BJ (cell line): Measurements from ENCODE around the gene FBF1. TPM values are rescaled to one million over a fixed set of nuclear protein-coding genes. Genes with fewer than 3 reads are reported as not detected.

ENCODE experiments used
- CTCF ChIA-PET: fragments of 350-600 bp; formaldehyde crosslinking; extraction: SDS; loops from one replicate; lab custom pipeline; 2021; ENCODE audit warnings: antibody characterized with exemption, inconsistent platforms; lab: Yijun Ruan, JAX
- POLR2A ChIA-PET: fragments of 300-600 bp; sonication (Branson Sonifier 250); formaldehyde crosslinking; extraction: SDS; loops from one replicate; lab custom pipeline; 2021; ENCODE audit warnings: antibody characterized with exemption; lab: Charles Lee
- DNase-seq: peaks from one replicate; pipeline ENCODE4 v3.0.0-alpha.2; 2011; ENCODE audit warnings: low read depth
- H3K27me3 ChIP-seq: 2 replicates; pipeline ENCODE4 v1.6.0; 2011; ENCODE audit warnings: low read length; ENCODE audit not compliant: control insufficient read depth, insufficient read depth
- H3K36me3 ChIP-seq: 2 replicates; pipeline ENCODE4 v1.5.1; 2011; ENCODE audit warnings: low read length; ENCODE audit not compliant: control insufficient read depth, insufficient read depth
- H3K4me3 ChIP-seq: 2 replicates; pipeline ENCODE4 v1.5.1; 2011; ENCODE audit warnings: low read depth, mild to moderate bottlenecking, control low read depth, low read length
- polyA plus RNA-seq: library from polyadenylated mRNA; depleted of rRNA; stranded (reverse); fragments of >200 nt; gene quantifications from 2 replicates; pipeline ENCODE4 v1.2.3, GENCODE V29; 2011
- TF ChIP-seq, protein P1 (sequence below): IDR thresholded peaks from 2 replicates; pipeline ENCODE4 v1.5.1; 2011; ENCODE audit warnings: low read depth, mild to moderate bottlenecking, control low read depth, inconsistent platforms, low read length, moderate library complexity; ENCODE audit not compliant: insufficient read depth

The FBF1 gene
- polyA plus RNA-seq, 1 experiment: 4.8 TPM

- CTCF ChIA-PET: interaction anchor here (0.9 kb wide), 1 partner anchor 11 kb away, joined by 4 read pairs; the partner anchor contains the start of gene MRPL38
Measured at GRCh38 chr17:75915268-75915667, 25.6 kb downstream of the FBF1 start.

GRCh38 chr17:75914643-75915267 lies 26.1 kb downstream of the FBF1 start:
- no peak overlapping the region for H3K4me3 ChIP-seq
- ChIA-PET POLR2A (no interaction called here), CTCF (interaction anchor here (0.9 kb wide), 1 partner anchor 11 kb away, joined by 4 read pairs; the partner anchor contains the start of gene MRPL38)
- H3K27me3 ChIP-seq: no peaks in the 10 kb centered on the region
- H3K36me3 ChIP-seq: peaks cover 3% of the 10 kb centered on the region; the same call in 1 of the 2 replicates
- DNase-seq: no peak
- TF ChIP-seq, protein P1, sequence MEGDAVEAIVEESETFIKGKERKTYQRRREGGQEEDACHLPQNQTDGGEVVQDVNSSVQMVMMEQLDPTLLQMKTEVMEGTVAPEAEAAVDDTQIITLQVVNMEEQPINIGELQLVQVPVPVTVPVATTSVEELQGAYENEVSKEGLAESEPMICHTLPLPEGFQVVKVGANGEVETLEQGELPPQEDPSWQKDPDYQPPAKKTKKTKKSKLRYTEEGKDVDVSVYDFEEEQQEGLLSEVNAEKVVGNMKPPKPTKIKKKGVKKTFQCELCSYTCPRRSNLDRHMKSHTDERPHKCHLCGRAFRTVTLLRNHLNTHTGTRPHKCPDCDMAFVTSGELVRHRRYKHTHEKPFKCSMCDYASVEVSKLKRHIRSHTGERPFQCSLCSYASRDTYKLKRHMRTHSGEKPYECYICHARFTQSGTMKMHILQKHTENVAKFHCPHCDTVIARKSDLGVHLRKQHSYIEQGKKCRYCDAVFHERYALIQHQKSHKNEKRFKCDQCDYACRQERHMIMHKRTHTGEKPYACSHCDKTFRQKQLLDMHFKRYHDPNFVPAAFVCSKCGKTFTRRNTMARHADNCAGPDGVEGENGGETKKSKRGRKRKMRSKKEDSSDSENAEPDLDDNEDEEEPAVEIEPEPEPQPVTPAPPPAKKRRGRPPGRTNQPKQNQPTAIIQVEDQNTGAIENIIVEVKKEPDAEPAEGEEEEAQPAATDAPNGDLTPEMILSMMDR: no peak

More at GRCh38 chr17:75915268-75915667, 25.6 kb downstream of the FBF1 start:
- no peak for DNase-seq
- H3K36me3 ChIP-seq: peaks cover 3% of the 10 kb centered on the region; the same call in 1 of the 2 replicates
- POLR2A ChIA-PET: no interaction called here
- H3K27me3 ChIP-seq: no peaks in the 10 kb centered on the region
- no peak overlapping the region for H3K4me3 ChIP-seq
- TF ChIP-seq, protein P1: no peak

- ChIA-PET POLR2A (no interaction called here), CTCF (interaction anchor here (12.0 kb wide), 1 partner anchor 92 kb away, joined by 264 read pairs; the partner anchor contains the start of gene CDK3)
- TF ChIP-seq, protein P1: no peak
- Histone ChIP-seq H3K4me3 (no peak overlapping the region), H3K36me3 (peaks cover 3% of the 10 kb centered on the region; the same call in 1 of the 2 replicates), H3K27me3 (no peaks in the 10 kb centered on the region)
- no peak for DNase-seq
Measured at GRCh38 chr17:75913537-75914210, 27.2 kb downstream of the FBF1 start.

- DNase-seq: no peak
- peaks cover 3% of the 10 kb centered on the region; the same call in 1 of the 2 replicates for H3K36me3 ChIP-seq
- ChIA-PET POLR2A (no interaction called here), CTCF (interaction anchor here (0.8 to 12.0 kb wide), 6 partner anchors 10 to 392 kb away, joined by 3 to 264 read pairs (median 4); partner anchors contain the start of gene CDK3)
- H3K4me3 ChIP-seq: no peak overlapping the region
- TF ChIP-seq, protein P1: no peak
- H3K27me3 ChIP-seq: no peaks in the 10 kb centered on the region
Measured at GRCh38 chr17:75910699-75911098, 30.1 kb downstream of the FBF1 start.

- no peak for DNase-seq
- POLR2A ChIA-PET: interaction anchor here (0.6 to 1.0 kb wide), 2 partner anchors 10 to 130 kb away, joined by 3 to 5 read pairs; no protein-coding TSS in a partner anchor
- no peak overlapping the region for H3K4me3 ChIP-seq
- H3K36me3 ChIP-seq: peaks cover 3% of the 10 kb centered on the region; the same call in 1 of the 2 replicates
- no peaks in the 10 kb centered on the region for H3K27me3 ChIP-seq
- TF ChIP-seq, protein P1: no peak
- CTCF ChIA-PET: interaction anchor here (0.8 to 12.0 kb wide), 6 partner anchors 14 to 393 kb away, joined by 3 to 264 read pairs (median 3); partner anchors contain the start of gene CDK3
Measured at GRCh38 chr17:75909812-75910274, 31.0 kb downstream of the FBF1 start.
